ENCODE results near the gene MZF1.

MZF1 gene

GRCh38 chr19:58554494-58555368 is 18.4 kb downstream of the MZF1 start, which contains the start of gene CHMP2A:
CHMP2A (minus strand) TSS chr19:58555105; CDS start chr19:58554212, 893 bp downstream.
- Histone ChIP-seq H3K27me3 (no peaks in the 10 kb centered on the region), H3K27ac (peak within 1 kb of the TSS; percentile 99 to 100), H3K4me3 (peak within 1 kb of the TSS; percentile 65 to 89), H3K9me3 (no peaks in the 10 kb centered on the region), H3K36me3 (peaks cover 37 to 52% (median 47%) of the 10 kb centered on the region in 3 donors), H3K4me1 (peaks cover 0 to 48% (median 40%) of the 10 kb centered on the region in 4 donors)
- DNase-seq: peak; percentile 98 to 100
- intact Hi-C loops (cut with DNase I; ENCODE audit: low total_unique reads): no loop called here
- no peak for TF ChIP-seq CTCF (IDR thresholded peaks at IDR 0.05)

- H3K36me3 ChIP-seq: peaks cover 45 to 59% (median 55%) of the 10 kb centered on the region in 3 donors
- H3K27ac ChIP-seq: peak overlapping the region; percentile 99 to 100
- DNase-seq: peak in 1 of 2 donors; percentile 66
- peak overlapping the region; percentile 65 to 89 for H3K4me3 ChIP-seq
- intact Hi-C loops (cut with DNase I; ENCODE audit: low total_unique reads): no loop called here
- TF ChIP-seq CTCF (IDR thresholded peaks at IDR 0.05): no peak
- H3K9me3 ChIP-seq: no peaks in the 10 kb centered on the region
- peaks cover 0 to 46% (median 38%) of the 10 kb centered on the region in 4 donors for H3K4me1 ChIP-seq
- no peaks in the 10 kb centered on the region for H3K27me3 ChIP-seq
Observed at GRCh38 chr19:58553799-58554493, 19.2 kb downstream of the MZF1 start.

GRCh38 chr19:58552655-58553054 is 20.5 kb downstream of the MZF1 start:
- peaks cover 58 to 72% (median 68%) of the 10 kb centered on the region in 3 donors for H3K36me3 ChIP-seq
- no peak for TF ChIP-seq CTCF (IDR thresholded peaks at IDR 0.05)
- no peak overlapping the region for H3K27ac ChIP-seq
- peaks cover 0 to 46% (median 37%) of the 10 kb centered on the region in 4 donors for H3K4me1 ChIP-seq
- no peak overlapping the region for H3K4me3 ChIP-seq
- DNase-seq: no peak
- no peaks in the 10 kb centered on the region for H3K9me3 ChIP-seq
- H3K27me3 ChIP-seq: no peaks in the 10 kb centered on the region
- intact Hi-C loops (cut with DNase I; ENCODE audit: low total_unique reads): no loop called here

GRCh38 chr19:58551577-58552471 is 21.3 kb downstream of the MZF1 start:
- TF ChIP-seq CTCF (IDR thresholded peaks at IDR 0.05): no peak
- H3K4me1 ChIP-seq: peaks cover 0 to 46% (median 37%) of the 10 kb centered on the region in 4 donors
- no peaks in the 10 kb centered on the region for H3K9me3 ChIP-seq
- H3K4me3 ChIP-seq: no peak overlapping the region
- H3K36me3 ChIP-seq: peaks cover 65 to 77% (median 72%) of the 10 kb centered on the region in 3 donors
- H3K27me3 ChIP-seq: no peaks in the 10 kb centered on the region
- intact Hi-C loops (cut with DNase I; ENCODE audit: low total_unique reads): no loop called here
- no peak overlapping the region for H3K27ac ChIP-seq
- no peak for DNase-seq

GRCh38 chr19:58551123-58551497 is 22.0 kb downstream of the MZF1 start:
- peaks cover 0 to 46% (median 37%) of the 10 kb centered on the region in 4 donors for H3K4me1 ChIP-seq

More at GRCh38 chr19:58551123-58551497, 22.0 kb downstream of the MZF1 start:
- no peaks in the 10 kb centered on the region for H3K9me3 ChIP-seq
- no peak for TF ChIP-seq CTCF (IDR thresholded peaks at IDR 0.05)
- DNase-seq: no peak
- H3K4me3 ChIP-seq: no peak overlapping the region
- intact Hi-C loops (cut with DNase I; ENCODE audit: low total_unique reads): no loop called here
- H3K27me3 ChIP-seq: no peaks in the 10 kb centered on the region
- H3K36me3 ChIP-seq: peaks cover 58 to 77% (median 68%) of the 10 kb centered on the region in 3 donors
- H3K27ac ChIP-seq: no peak overlapping the region

All from tibial artery (tissue), 4 donors.